GDM1 (cell line): ENCODE results near the gene SLC26A9.
"Not testable (repeated sequence)": the region's sequence is repeated elsewhere in the genome, so short reads cannot be mapped to it uniquely, and the experiment has no call there.

Source experiments
- DNase-seq: peaks from one replicate; lab custom pipeline; 2025; lab: John Stamatoyannopoulos, UW

SLC26A9 gene

DNA sequence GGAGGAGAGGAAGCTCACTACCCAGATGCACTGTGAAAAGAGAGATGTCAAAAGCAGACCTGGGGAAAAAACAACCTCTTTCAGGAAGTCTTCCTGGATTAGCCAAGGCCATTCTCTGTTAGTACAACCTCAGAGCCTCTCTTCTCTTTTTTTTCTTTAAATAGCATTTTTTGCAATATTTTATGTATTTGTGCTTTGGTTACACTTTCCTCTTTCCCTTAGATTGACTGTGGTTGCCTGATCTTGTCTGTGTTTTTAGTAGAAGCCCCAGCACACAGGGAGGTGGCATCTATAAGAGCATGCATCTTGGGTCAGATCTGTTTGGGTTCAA lies 18.8 kb downstream of the SLC26A9 start:
- no peak for DNase-seq

DNA sequence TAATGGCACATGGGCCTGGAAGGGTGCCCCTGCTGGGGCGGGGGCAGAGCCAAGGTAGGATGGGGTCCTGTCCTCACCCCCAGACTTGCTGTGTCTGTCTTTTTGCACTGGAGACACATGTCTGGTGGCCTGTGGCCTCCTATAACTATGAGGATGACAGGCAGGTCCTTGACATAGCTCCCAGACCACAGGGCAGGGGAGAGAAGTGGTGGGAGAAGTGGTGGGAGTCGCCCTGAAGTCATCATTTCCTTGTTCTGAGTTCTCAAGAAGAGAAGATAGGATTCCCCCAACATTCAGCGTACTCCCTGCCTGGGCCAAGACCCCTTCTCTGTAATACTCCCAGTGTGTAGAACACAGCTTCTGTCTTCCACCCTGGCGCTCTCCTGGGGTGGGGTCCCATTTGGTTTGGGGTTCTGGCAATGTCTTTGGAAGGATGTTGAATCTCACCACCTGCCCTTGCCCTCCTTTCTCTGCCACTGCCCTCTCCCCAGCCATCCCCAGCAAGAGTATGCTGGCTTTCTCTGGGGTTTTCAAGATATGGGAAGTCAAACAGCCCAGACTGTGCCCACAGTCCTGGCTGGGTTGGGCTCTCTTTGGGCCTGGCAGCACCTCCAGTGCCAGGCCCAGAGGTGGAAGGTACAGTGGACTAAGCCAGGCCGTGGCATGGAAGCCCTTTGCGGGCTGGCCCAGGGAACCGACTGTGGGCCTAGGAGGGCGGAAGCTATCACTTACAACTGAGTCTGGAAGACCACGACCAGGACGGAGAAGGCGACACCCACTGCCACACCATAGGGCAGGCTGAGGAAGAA lies 19.4 kb downstream of the SLC26A9 start:
- DNase-seq: no peak

DNA sequence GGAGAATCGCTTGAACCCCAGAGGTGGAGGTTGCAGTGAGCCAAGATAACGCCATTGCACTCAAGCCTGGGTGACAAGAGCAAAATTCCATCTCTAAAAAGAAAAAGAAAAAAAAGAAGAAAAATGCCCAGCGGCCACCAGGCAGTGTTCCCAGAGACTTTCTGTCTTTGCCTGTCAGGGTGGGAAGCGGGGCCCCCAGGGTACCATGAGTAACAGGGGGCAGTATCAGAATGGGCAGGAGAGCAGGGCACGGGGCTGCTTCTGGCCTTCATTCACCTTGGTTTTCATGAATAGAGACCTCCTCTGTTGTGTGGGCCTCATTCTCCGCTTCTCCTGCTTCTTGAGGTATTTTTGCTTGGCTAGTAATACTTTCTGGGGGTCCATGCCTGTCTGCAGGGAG lies 20.4 kb downstream of the SLC26A9 start:
- no peak for DNase-seq

DNA sequence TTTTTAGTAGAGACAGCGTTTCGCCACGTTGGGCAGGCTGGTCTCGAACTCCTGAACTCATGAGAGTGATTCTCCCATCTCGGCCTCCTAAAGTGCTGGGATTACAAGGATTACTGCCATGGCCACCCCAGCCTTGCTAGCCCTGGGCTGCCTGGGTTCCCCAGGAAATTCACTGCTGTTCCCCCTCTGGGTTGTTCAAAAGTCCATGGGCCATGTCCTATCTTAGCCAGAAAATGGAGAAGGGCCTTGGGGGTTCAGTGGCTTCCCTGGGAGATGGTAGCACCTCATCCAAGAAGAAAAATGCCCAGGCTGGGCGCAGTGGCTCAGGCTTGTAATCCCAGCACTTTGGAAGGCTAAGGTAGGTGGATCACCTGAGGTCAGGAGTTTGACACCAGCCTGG lies 20.9 kb downstream of the SLC26A9 start:
- no peak for DNase-seq

DNA sequence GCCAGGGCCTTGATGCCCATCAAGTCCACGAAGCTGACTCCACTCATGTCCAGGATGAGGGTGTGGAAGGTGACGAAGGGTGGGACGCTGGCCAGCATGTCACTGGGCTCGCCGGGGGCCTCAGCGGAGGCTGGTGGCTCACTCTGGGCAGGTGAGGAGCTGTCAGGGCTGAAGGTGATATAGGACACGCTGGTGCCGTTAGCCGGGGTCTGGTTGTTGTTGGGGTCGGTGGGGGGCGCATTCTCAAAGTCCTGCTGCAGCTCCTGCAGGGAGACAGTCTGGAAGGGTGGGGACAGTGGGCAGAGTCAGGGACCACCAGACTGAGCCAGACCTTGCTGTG lies 21.7 kb downstream of the SLC26A9 start:
- no peak for DNase-seq

DNA sequence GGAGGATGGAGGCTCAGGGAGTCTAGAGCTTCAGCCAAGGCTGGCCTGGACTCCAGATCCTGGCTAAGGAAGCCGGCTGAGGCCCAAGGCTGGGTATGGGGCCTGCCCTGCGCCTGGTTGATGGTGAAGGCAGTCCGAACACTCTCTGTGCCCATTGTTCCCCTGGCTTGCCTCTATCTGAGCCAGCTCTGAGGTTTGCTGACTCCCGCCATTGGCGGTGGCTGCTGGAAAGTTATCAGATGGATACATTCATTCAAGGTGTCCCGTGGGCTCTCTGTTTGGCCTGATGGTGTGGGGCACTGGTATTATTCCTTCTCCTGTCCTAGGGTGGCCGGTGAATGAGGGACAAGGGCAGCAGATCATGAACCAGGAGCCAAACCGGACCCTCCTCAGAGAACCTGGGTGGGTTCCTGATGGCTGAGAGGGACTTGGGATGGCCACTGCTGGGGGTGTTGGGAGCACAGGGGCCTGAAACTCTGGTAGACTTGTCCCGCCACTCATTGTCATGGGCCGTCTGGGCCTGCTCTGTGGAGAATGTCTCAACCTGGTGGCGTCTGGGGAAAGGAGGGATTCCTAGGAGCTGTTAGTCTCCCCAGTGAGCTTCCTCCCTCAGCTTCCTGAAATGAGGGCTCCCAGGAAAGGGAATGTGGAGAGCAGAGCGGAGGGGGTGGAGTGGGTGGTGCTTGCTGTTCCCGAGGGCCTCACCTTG lies 22.2 kb downstream of the SLC26A9 start:
- DNase-seq: no peak

DNA sequence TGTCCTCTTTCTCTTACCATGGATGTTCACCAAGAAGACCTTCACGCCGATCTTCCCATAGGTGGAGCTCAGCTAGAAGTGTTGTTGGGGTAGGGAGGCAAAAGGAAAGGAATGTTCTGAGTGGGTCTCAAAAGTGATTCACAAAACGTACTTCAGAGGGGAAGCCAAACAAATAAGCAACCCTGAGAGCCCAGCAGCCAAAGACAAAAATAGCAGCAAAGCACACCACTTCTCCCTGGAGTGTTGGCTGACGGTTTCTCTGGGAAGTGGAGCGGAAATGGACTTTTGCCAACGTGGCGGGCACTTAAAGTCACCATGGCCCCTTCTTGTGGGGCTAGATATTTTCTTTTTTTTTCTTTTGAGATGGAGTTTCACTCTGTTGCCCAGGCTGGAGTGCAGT lies 23.1 kb downstream of the SLC26A9 start:
- no peak for DNase-seq

DNA sequence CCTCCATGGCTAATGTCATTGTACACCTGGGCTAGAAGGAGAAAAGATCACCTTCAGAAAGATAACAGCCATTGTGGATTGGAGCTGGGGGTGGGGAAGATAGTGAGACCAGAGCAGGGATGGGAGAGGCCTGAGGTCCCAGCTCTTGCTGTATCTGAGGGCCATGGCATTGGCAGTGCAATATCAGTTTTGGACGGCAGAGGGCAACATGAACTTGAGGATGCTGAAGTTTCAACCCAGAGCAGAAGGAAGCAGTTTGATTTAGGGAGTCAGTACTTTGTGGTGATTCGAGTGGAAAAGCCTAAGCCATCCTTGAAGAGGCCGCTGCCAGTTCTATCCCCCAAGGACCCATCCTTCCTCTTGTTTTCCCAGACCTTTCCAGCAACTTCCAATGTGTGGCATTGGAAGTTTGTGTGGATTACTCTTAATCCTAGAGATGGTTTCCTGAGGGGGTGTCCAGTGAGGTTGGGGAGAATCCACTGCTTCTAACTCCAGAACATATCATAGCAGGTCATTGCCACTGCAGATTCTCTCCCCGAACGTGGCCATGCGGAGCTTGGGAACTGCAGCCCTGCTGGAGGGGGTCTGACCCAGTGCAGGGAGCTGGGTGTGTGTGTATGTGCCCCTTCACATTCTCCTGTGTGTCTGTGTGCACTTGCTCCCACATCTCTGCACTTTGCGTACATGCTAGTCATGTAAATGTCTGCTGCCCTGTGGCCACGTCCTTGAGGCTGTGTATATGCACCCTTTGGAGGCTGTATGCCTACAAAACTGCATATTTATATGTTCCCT lies 24.1 kb downstream of the SLC26A9 start:
- DNase-seq: peak; percentile 66

DNA sequence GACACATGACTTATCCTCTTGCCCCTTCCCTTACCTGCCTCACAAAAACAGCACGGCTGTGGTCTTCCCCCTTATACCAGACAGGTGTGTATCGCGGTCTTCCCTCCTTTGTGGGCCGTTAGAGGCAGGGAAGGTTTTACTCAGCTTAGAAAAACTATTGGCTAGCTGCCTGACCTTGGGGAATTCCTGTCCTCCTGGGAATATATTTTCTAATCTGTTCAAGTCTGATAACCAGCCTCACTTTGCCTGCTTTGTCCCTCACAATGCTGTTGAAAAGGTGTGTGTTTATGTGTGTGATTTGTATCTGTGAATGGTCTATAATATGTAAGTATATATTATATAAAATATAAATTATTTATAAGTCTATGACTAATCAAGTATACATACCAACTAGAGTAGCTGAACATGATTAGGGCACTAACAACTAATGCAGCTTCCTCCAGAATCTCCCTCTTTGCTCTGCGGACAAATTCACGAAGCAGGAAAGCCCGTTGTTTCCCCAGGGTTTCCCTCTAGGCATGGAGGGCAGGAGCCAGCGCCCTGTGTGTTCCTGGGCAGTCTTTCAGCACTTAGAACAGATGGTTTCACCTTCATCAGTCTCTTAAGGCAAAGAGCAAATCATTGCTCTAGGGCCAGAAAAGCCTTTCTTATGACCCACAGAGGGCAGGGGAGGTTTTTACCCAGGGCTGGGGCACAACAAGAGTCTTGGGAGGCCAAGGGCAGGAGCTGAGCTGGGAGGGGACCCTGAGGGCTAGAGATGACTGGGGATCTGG lies 25.6 kb downstream of the SLC26A9 start:
- DNase-seq: no peak

DNA sequence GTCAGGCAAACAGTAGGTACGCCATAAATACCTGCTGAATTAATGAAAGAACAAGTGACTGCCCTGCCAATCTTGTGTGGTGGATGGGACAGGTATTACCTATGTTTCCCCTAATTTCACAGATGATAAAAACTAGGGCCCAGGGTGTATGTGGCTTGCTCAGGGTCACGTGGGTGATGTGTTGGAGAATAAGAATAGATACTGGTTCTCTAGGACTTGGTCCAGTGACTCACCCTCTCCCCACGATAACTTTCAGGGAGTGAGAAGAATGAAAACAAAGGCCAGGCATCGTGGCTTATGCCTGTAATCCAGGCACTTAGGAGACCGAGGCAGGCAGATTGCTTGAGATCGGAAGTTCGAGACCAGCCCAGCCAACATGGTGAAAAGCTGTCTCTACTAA lies 26.7 kb downstream of the SLC26A9 start:
- no peak for DNase-seq

DNA sequence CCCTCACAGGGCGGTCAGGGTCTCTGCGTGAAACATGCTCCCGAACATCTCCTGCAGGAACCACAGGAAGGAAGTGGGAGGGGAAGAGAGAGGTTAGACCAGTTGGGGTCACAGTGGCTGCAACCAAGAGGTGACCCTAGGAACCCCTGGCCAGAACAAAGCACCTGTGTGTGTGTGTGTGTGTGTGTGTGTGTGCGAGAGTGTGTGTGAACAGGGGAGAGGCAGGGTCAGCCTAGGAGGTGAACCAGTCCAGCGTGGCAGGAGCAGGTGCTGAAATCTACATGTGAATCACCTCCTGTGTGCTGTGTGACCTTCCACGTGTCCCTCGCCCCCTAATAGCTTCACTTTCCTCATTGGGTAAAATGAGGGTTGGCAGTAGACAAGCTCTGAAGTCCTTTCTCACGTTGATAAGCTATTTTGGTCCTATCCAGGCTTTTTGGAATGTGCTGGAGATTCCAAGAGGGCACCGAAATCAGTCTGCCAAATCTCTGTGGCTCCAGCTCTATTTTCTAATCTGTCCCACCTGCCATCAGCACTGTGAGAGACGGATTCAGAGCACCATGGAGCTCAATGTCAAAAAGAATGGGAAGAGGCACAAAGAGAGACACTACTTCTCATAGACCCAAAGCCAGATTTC lies 27.8 kb downstream of the SLC26A9 start:
- no peak for DNase-seq

DNA sequence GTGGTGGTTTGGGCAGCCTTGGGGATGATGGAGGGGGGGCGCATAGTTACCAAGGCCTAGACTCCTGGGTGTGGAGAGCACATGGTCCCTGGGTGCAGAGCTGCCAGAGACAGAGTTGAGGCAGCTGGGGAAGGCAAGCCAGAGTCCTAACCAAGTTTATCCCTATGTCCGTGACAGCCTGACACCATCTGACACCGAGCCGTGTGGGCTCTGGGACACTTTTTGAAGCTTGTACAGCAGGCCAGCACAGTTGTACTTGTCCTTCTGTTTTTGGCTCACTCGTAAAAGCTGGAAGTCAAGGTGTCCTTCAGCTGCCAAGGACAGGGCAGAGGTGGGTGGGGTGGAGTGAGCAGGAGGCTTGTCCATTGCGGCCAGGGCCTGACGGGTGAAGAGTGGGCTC lies 28.5 kb downstream of the SLC26A9 start:
- no peak for DNase-seq

DNA sequence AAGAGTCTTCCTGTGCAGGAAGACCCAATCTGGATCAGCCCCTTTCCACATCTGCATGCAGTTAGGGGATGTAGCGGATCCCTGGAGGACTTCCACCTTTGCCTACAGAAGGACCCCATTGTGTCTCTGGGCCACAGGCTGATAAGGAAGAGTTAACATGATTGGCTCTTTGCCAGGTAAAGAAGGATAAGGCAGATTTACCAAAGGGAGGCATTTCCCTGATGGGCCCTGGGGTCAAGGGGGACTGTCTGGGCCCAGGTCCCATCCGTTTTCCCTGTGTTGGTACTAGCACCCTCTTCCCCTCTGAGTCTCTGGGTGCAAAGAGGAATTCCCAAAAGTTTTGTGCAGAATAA lies 29.1 kb downstream of the SLC26A9 start:
- no peak for DNase-seq

DNA sequence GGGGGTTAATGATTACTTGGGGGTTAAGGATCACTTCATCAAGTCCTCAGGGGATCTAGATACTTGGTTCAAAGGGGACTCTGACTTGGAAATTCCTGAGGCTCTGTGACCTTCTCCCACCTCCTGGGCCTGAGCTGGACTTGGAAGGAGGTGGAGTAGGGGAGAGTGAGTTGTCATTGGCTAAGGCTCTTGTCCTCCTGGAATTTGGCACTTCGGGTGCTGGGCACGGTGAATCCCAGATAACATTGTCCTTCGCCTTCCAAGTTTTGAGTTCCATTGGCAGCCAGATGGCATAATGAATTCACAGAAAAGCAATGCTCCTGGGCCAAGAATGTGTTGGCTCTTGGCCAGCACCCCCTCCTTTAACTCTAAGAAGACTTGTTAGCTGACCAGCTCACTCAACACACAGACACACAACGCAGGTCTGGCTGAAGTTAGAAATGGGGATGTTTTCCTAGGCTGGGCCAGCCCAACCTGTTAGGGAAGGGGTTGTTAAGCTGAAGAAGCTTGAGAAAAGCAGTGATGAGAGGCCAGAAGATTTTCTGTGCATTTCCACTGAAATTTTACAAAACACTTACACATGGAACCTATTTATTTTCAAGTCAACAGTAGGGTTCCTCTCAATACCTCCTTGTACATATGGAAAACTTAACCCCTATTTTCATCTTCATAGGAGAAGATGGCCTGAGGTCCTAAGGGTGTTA lies 29.7 kb downstream of the SLC26A9 start:
- DNase-seq: no peak

DNA sequence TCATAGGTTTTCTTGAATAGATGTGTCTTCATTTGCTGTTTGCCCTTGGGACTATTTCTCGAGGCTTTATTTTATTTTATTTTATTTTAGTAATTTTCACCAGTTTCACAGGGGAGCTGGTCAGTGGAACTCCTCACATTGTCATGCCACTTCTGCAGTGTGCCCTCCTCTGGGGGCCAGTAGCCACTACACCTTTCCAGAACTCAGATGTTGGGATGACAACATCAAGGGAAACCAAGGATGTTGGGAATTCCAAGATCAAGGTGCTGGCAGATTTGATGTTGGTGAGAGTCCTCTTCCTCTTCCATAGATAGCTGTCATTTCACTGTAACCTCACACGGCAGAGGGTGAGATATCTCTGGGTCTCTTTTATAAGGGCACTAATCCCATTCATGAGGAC lies 35.5 kb downstream of the SLC26A9 start:
- no peak for DNase-seq

DNA sequence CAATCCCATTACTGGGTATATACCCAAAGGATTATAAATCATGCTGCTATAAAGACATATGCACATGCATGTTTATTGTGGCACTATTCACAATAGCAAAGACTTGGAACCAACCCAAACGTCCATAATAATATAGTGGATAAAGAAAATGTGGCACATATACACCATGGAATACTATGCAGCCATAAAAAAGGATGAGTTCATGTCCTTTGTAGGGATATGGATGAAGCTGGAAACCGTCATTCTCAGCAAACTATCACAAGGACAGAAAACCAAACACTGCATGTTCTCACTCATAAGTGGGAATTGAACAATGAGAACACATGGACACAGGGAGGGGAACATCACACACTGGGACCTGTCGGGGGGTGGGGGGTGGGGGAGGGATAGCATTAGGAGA lies 38.2 kb downstream of the SLC26A9 start:
- not testable (repeated sequence) for DNase-seq

DNA sequence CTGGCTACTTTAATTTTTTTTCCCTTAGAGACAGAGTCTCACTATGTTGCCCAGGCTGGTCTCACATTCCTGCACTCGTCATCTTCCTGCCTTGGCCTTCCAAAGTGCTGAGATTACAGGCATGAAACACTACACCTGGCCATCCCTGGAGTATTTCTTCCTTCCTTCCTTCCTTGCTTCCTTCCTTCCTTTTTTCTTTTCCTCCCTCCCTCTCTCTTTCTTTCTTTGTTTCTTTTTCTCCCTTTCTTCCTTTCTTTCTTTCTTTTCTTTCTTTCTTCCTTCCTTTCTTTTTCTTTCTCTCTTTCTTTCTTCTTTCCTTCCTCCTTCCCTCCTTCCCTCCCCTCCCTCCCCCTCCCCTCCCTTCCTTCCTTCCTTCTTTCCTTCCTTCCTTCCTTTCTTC lies 46.9 kb downstream of the SLC26A9 start:
- DNase-seq: no peak

DNA sequence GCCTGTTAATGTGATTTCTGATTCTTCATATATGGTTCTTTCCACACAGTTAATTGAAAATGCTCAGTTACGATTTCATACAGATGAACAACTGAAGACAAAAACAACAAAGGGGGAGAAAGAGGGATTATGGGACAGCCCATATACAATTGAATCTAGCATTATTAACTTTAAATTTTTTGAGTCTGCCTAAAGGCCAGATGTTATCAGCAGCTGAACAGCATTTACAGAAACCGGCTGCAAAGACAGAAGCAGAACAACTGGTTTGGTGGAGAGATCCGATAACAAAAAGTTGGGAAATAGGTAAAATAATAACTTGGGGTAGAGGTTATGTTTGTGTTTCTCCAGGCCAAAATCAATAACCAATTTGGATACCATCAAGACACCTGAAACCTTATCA lies 49.1 kb downstream of the SLC26A9 start:
- not testable (repeated sequence) for DNase-seq

DNA sequence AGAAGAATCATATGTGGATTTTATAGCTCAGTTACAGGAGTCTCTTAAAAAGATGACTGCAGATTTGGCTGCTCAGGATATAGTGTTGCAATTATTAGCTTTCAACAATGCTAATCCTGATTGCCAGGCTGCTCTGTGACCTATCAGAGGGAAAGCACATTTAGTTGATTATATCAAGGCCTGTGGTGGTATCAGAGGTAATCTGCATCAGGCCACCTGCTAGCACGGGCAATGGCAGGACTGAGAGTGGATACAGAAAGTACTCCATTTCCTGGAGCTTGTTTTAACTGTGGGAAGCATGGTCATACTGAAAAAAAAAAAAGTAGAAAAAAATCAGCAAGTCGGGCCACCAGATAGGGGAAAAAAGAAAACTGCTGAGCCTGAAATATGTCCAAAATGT lies 51.1 kb downstream of the SLC26A9 start:
- DNase-seq: not testable (repeated sequence)

DNA sequence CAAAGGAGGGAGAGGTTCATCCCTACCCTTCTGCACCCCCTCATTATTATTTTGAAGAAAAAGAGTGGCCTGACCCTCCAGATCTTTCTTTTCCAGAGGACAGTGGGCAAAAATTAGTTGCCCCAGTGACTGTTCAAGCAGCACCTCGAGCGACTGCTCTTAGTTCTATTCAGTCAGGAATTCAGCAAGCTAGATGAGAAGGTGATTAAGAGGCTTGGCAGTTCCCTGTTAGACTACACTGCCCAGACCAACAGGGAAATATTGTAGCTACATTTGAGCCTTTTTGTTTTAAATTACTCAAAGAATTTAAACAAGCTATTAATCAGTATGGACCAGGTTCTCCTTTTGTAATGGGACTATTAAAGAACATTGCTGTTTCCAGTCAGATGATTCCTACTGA lies 51.8 kb downstream of the SLC26A9 start:
- DNase-seq: not testable (repeated sequence)

DNA sequence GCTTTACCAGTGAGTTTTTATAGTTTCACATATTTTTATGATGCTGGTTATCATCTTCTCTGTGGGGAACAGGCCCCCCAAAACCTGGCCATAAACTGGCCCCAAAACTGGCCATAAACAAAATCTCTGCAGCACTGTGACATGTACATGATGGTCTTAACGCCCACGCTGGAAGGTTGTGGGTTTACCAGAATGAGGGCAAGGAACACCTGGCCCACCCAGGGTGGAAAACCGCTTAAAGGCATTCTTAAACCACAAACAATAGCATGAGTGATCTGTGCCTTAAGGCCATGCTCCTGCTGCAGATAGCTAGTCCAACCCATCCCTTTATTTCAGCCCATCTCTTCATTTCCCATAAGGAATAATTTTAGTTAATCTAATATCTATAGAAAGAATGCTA lies 52.6 kb downstream of the SLC26A9 start:
- not testable (repeated sequence) for DNase-seq
